ENCODE measurements around the gene CEP164. TPM values are rescaled to one million over a fixed set of nuclear protein-coding genes. Genes with fewer than 3 reads are reported as not detected.

Gene CEP164
- total RNA-seq, 1 donor from 2014 or later, result 40.1 TPM

DNA sequence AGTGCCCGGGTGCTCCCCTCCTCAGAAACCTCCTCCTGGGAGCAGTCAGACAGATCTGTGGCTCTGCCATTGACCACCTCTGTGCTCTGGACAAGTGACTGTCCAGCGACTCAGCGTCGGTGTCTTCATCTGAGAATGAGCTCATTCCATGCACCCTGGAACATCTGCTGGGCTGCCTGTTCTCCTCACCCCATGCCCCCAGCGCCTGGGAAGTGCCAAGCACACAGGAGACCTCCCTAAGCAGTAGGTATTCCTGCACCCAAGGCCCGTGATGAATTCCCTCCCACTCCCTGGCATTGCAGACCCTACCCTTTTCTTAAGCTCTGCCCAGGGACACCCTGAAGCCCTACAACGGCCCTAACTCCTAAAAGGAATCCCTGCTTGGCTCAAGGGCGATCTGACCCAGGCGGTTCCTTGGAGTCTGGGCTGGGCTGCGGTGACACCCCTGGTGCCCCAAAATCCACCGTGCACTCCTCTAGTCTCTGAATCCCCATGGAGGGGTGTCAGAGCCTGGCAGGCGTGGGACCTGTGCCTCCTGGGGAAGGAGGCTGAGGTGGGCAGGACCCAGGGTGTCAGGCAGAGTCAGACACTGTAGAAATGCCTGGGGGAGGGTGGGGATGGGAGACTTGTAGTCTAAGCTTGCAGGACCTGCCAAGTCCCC lies 92.0 kb downstream of the CEP164 start:
- DNase-seq (ENCODE audit: extremely low spot score, unreplicated experiment), result no peak
- Mint-ChIP-seq H3K36me3 (ENCODE audit: unreplicated experiment) (no peaks in the 10 kb centered on the region), H3K27ac (ENCODE audit: unreplicated experiment) (no peak overlapping the region), H3K4me3 (ENCODE audit: unreplicated experiment) (no peak overlapping the region), H3K9me3 (ENCODE audit: unreplicated experiment) (no peaks in the 10 kb centered on the region), H3K4me1 (ENCODE audit: unreplicated experiment) (no peaks in the 10 kb centered on the region), H3K27me3 (ENCODE audit: unreplicated experiment) (peaks cover 11% of the 10 kb centered on the region)
- TF ChIP-seq, protein P1, sequence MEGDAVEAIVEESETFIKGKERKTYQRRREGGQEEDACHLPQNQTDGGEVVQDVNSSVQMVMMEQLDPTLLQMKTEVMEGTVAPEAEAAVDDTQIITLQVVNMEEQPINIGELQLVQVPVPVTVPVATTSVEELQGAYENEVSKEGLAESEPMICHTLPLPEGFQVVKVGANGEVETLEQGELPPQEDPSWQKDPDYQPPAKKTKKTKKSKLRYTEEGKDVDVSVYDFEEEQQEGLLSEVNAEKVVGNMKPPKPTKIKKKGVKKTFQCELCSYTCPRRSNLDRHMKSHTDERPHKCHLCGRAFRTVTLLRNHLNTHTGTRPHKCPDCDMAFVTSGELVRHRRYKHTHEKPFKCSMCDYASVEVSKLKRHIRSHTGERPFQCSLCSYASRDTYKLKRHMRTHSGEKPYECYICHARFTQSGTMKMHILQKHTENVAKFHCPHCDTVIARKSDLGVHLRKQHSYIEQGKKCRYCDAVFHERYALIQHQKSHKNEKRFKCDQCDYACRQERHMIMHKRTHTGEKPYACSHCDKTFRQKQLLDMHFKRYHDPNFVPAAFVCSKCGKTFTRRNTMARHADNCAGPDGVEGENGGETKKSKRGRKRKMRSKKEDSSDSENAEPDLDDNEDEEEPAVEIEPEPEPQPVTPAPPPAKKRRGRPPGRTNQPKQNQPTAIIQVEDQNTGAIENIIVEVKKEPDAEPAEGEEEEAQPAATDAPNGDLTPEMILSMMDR (IDR thresholded peaks at IDR 0.05), result no peak

DNA sequence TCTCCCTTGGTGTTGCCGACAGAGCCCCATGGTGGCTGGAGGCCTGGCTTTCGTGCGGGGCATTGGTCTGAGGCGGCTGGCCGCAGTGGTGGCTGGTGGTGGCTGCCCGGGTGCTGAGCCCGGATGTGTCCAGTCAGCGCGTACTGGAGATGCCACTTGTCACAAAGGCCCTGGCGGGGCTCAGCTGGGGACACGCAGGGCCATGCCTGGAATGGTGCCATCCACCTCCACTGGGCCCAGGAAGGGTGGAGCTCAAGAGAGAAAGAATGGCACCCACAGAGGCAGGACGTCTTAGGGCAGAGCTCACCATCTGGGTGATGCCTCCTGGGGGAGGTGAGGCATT lies 92.5 kb downstream of the CEP164 start:
- H3K4me1 Mint-ChIP-seq (ENCODE audit: unreplicated experiment), result no peaks in the 10 kb centered on the region
- no peaks in the 10 kb centered on the region for H3K36me3 Mint-ChIP-seq (ENCODE audit: unreplicated experiment)
- no peaks in the 10 kb centered on the region for H3K9me3 Mint-ChIP-seq (ENCODE audit: unreplicated experiment)
- no peak overlapping the region for H3K4me3 Mint-ChIP-seq (ENCODE audit: unreplicated experiment)
- peaks cover 16% of the 10 kb centered on the region for H3K27me3 Mint-ChIP-seq (ENCODE audit: unreplicated experiment)
- DNase-seq (ENCODE audit: extremely low spot score, unreplicated experiment), result no peak
- no peak overlapping the region for H3K27ac Mint-ChIP-seq (ENCODE audit: unreplicated experiment)
- TF ChIP-seq, protein P1 (IDR thresholded peaks at IDR 0.05), result no peak

DNA sequence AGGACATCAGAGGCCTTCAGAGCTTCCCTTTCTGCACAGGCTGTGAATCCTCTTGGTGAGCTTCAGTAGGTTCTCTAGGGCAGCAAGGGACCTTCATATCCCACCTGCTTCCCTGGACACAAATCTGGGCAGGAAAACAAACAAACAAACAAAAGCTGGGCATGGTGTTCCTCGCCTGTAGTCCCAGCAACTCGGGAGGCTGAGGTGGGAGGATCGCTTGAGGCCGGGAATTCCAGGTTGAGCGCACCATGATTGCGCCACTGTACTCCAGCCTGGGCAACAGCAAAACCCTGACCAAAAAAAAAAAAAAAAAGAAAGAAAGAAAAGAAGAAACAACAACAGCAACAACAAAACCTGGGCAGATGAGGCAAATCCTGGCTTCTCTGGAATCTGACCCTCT lies 92.9 kb downstream of the CEP164 start:
- Mint-ChIP-seq H3K9me3 (ENCODE audit: unreplicated experiment) (no peaks in the 10 kb centered on the region), H3K4me1 (ENCODE audit: unreplicated experiment) (no peaks in the 10 kb centered on the region), H3K27ac (ENCODE audit: unreplicated experiment) (no peak overlapping the region), H3K4me3 (ENCODE audit: unreplicated experiment) (no peak overlapping the region), H3K36me3 (ENCODE audit: unreplicated experiment) (no peaks in the 10 kb centered on the region), H3K27me3 (ENCODE audit: unreplicated experiment) (peaks cover 16% of the 10 kb centered on the region)
- TF ChIP-seq, protein P1 (IDR thresholded peaks at IDR 0.05), result no peak
- no peak for DNase-seq (ENCODE audit: extremely low spot score, unreplicated experiment)

DNA sequence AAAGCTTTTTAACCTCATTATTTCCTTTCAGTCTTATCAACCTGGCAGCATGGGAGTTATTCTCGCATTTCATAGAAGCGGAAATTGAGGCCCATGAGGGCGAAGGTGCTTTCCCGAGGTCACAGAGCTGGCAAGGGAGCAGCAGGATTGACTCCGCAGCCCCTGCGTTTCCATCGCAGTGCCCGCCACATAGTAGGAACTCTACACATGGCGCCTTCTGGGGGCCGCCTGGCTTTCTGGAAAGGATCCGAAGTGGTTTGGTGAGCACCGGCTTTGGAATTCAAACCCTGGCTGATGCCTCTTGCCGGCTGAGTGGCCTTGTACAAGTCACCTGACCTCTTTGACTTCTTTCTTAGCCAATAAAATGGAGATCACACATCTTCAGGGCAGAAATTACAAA lies 93.4 kb downstream of the CEP164 start:
- Mint-ChIP-seq H3K4me1 (ENCODE audit: unreplicated experiment) (no peaks in the 10 kb centered on the region), H3K27me3 (ENCODE audit: unreplicated experiment) (peaks cover 16% of the 10 kb centered on the region), H3K36me3 (ENCODE audit: unreplicated experiment) (no peaks in the 10 kb centered on the region), H3K9me3 (ENCODE audit: unreplicated experiment) (no peaks in the 10 kb centered on the region), H3K4me3 (ENCODE audit: unreplicated experiment) (no peak overlapping the region), H3K27ac (ENCODE audit: unreplicated experiment) (no peak overlapping the region)
- TF ChIP-seq, protein P1 (IDR thresholded peaks at IDR 0.05), result no peak
- DNase-seq (ENCODE audit: extremely low spot score, unreplicated experiment), result no peak

DNA sequence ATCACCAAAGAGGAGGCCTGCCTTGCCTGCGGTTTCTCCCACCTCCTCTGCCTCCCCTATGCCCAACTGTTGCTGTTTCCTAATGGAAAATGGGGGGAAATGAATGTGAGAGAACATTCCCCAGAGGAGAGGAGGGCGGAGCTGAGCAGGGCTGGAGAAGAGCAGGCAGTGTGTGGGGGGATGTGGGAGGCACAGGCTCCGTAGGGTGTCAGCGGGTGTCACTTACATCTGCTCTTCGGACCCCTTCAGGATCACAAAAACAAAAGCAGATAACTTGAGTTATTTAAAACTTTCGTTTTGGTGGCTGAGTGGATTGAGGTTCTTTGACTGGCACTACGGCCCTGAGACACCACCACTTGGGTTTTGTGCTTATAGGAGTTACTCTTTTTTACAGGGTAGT lies 93.8 kb downstream of the CEP164 start:
- no peak overlapping the region for H3K4me3 Mint-ChIP-seq (ENCODE audit: unreplicated experiment)
- no peaks in the 10 kb centered on the region for H3K36me3 Mint-ChIP-seq (ENCODE audit: unreplicated experiment)
- H3K27me3 Mint-ChIP-seq (ENCODE audit: unreplicated experiment), result peaks cover 16% of the 10 kb centered on the region
- no peaks in the 10 kb centered on the region for H3K4me1 Mint-ChIP-seq (ENCODE audit: unreplicated experiment)
- no peak for DNase-seq (ENCODE audit: extremely low spot score, unreplicated experiment)
- no peaks in the 10 kb centered on the region for H3K9me3 Mint-ChIP-seq (ENCODE audit: unreplicated experiment)
- H3K27ac Mint-ChIP-seq (ENCODE audit: unreplicated experiment), result no peak overlapping the region
- TF ChIP-seq, protein P1 (IDR thresholded peaks at IDR 0.05), result no peak
